Brain microvascular endothelial cell (primary cell): ENCODE measurements around the gene TENM3.

Experiments
- DNase-seq: peaks from one replicate; pipeline ENCODE4 v3.0.0-alpha.2; 2020
- H3K27ac ChIP-seq: fragments of 250-450 bp; sonication (Bioruptor Pico); 2 replicates; pipeline ENCODE4 v1.5.1; 2020; ENCODE audit warnings: mild to moderate bottlenecking, moderate library complexity
- H3K27me3 ChIP-seq: fragments of 250-450 bp; sonication (Bioruptor Pico); replicated peaks from 2 replicates; pipeline ENCODE4 v1.5.1; 2020; ENCODE audit warnings: mild to moderate bottlenecking
- H3K36me3 ChIP-seq: fragments of 250-450 bp; sonication (Bioruptor Pico); replicated peaks from 2 replicates; pipeline ENCODE4 v1.5.1; 2020; ENCODE audit warnings: mild to moderate bottlenecking
- H3K4me3 ChIP-seq: 2 replicates; pipeline ENCODE4 v1.5.1; 2011; ENCODE audit warnings: low read depth, mild to moderate bottlenecking, control low read depth, low read length, moderate library complexity
- in situ Hi-C: cut with HindIII; loops from 2 replicates; pipeline ENCODE4 v1.10.0; 2017; ENCODE audit warnings: low sequenced_read_pairs, low pct_ligation_motif_present
- TF ChIP-seq, protein P1 (sequence below): IDR thresholded peaks from 2 replicates; pipeline ENCODE4 v1.5.1; 2011; ENCODE audit warnings: low read depth, mild to moderate bottlenecking, moderate library complexity, low read length, control low read depth, inconsistent platforms; ENCODE audit errors: missing control alignments

The TENM3 gene

DNA sequence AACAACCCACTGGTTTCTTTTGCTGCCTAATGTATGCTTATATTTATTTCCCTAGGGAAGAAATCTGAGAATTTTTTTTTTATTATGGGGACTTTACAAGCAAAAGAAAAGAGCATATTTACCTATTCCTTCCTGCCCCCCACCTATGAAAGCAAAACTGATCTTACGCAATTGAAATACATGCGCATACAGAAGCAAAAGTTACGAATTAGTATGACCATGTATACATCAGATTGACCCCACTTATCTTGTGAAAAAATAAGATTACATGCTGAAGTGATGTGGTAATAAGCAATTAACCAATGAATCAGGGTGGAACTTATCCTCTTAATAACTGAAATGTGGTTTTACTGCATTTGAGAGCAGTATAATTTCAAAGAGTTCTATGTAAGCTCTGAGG lies 151.0 kb downstream of the TENM3 start:
- DNase-seq, result no peak
- Histone ChIP-seq H3K27me3 (no peaks in the 10 kb centered on the region), H3K36me3 (no peaks in the 10 kb centered on the region), H3K27ac (no peak overlapping the region), H3K4me3 (no peak overlapping the region)
- TF ChIP-seq, protein P1, sequence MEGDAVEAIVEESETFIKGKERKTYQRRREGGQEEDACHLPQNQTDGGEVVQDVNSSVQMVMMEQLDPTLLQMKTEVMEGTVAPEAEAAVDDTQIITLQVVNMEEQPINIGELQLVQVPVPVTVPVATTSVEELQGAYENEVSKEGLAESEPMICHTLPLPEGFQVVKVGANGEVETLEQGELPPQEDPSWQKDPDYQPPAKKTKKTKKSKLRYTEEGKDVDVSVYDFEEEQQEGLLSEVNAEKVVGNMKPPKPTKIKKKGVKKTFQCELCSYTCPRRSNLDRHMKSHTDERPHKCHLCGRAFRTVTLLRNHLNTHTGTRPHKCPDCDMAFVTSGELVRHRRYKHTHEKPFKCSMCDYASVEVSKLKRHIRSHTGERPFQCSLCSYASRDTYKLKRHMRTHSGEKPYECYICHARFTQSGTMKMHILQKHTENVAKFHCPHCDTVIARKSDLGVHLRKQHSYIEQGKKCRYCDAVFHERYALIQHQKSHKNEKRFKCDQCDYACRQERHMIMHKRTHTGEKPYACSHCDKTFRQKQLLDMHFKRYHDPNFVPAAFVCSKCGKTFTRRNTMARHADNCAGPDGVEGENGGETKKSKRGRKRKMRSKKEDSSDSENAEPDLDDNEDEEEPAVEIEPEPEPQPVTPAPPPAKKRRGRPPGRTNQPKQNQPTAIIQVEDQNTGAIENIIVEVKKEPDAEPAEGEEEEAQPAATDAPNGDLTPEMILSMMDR, result no peak
- in situ Hi-C loops, result no loop called here

DNA sequence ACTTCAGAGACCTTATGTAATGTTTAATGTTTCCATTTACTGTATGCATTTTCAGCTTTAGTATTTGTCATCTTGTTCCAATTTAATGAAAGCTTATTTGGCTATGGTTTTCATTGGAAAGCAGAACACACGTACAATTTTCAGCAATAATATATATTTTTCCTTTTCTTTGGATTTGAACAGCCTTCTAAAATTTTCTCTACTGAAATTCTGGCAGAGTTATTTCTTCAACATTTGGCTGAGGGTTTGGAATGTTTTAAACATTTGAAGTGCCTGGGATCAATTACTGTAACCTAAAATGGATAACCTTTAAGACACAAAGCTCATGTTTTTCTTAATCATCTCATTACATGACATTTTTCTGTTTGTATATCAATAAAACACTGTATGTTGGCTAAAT lies 156.9 kb downstream of the TENM3 start:
- in situ Hi-C loops, result no loop called here
- no peak overlapping the region for H3K4me3 ChIP-seq
- no peak for DNase-seq
- H3K27me3 ChIP-seq, result no peaks in the 10 kb centered on the region
- no peak overlapping the region for H3K27ac ChIP-seq
- H3K36me3 ChIP-seq, result no peaks in the 10 kb centered on the region
- TF ChIP-seq, protein P1, result no peak

DNA sequence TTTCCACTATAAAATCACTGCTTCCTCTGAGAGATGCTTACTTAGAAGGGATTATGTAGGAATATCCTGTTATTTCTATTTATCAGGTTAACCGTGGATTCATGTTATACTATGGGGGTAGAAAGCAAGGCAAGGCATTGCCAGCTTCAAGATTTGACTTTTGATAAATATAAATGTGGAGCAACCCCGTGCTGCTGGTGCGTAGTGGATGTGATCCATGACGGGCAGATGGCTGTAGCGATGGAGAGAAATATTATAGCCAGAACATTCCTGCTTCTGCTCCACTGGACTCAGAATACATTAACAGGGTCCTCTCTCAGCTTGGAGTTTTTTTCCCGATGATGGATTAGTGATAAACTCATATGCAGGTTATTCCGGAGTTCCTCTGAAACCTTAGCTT lies 157.6 kb downstream of the TENM3 start:
- Histone ChIP-seq H3K27ac (no peak overlapping the region), H3K4me3 (no peak overlapping the region), H3K27me3 (no peaks in the 10 kb centered on the region), H3K36me3 (no peaks in the 10 kb centered on the region)
- TF ChIP-seq, protein P1, result no peak
- DNase-seq, result no peak
- in situ Hi-C loops, result no loop called here

DNA sequence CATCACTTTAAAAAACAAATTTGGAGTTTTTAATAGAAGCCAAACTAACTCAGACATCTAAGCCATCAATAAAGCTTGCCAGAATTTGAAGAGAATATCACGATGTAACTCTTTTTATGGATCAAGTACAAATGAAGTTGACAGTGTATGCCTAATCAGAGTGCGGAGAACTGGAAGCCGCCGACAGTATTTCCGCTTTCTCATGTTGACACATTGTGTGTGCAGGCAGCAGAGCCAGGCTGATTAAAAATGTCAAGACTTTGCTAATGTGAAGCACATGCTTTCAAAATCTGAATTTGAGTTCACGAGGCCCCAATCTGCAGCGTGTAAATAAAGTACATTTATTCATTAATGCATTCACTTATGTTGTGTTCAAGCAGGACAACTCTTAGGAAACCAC lies 161.2 kb downstream of the TENM3 start:
- Histone ChIP-seq H3K27ac (no peak overlapping the region), H3K36me3 (no peaks in the 10 kb centered on the region), H3K27me3 (no peaks in the 10 kb centered on the region), H3K4me3 (no peak overlapping the region)
- TF ChIP-seq, protein P1, result no peak
- in situ Hi-C loops, result no loop called here
- no peak for DNase-seq

DNA sequence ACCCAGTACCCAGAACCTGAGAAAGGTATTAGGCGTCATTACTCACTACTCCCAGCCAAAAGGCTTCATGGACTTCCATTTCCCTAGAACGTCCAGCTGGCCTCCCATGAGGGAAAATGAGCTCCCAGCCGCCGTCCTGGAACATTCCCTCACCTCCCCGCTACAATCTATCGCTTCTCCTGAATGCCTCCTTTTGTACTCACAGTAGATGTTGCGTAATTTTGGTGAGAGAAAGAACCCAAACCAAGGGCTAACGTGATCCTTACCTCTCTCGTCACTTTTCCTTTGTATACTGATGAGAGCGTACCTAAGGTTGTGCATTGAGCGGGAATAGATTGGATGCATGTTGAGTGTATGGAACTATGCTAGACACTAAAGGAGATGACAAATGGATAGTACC lies 161.9 kb downstream of the TENM3 start:
- Histone ChIP-seq H3K27me3 (no peaks in the 10 kb centered on the region), H3K36me3 (no peaks in the 10 kb centered on the region), H3K27ac (no peak overlapping the region), H3K4me3 (no peak overlapping the region)
- in situ Hi-C loops, result no loop called here
- TF ChIP-seq, protein P1, result no peak
- DNase-seq, result no peak

DNA sequence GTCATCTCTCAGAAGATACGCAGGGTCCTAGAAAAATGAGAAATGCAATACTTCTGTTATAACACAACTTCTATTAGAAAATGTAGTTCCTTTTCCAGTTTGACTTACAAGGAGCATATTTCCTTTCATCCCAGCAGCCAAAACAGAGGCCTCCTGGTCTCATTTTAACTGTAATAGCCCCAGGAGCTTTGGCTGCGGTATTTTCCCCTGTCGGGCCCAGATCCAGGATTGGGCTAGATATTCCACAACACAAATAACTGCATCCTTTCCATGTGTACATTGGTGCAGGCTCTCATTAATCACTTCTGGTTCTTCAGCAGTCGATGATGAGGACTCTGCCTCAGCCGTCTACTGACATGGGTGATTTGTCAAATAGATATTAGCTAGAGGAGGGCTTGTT lies 166.1 kb downstream of the TENM3 start:
- H3K27me3 ChIP-seq, result no peaks in the 10 kb centered on the region
- no peak for DNase-seq
- no peak overlapping the region for H3K4me3 ChIP-seq
- in situ Hi-C loops, result no loop called here
- TF ChIP-seq, protein P1, result no peak
- H3K27ac ChIP-seq, result no peak overlapping the region
- no peaks in the 10 kb centered on the region for H3K36me3 ChIP-seq
